ENCODE data around the gene GIT2.

The GIT2 gene

DNA sequence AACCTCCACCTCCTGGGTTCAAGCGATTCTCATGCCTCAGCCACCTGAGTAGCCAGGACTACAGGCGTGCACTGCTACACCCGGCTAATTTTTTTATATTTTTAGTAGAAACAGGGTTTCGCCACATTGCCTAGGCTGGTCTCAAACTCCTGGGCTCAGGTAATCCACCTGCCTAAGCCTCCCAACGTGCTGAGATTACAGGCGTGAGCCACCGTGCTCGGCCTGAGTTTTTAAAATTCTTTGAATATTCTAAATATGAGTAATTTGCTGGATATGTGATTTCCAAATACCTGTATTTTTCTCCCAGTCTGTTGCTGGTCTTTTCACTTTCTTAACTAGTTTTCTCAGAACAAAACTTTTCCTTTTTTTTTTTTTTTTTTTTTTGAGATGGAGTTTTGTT, 27.4 kb downstream of the GIT2 start:
- no peak for DNase-seq

DNA sequence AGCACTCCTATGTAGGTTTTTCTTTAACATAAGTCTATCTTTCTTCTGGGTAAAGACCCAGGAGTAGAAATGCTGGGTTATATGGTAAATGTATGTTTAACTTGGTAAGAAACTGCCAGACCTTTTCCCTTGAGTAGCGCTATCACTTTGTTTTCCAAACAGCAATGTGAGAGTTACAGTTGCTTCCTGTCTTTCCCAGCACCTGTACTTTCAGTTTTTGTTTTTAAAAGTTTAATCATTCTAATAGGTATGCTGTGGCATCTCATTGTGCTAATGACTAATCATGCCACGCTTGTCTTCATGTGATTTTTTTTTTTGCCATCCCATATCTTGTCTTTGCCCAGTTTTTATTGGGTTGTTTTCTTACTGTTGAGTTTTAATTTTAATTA, 28.1 kb downstream of the GIT2 start:
- no peak for DNase-seq

DNA sequence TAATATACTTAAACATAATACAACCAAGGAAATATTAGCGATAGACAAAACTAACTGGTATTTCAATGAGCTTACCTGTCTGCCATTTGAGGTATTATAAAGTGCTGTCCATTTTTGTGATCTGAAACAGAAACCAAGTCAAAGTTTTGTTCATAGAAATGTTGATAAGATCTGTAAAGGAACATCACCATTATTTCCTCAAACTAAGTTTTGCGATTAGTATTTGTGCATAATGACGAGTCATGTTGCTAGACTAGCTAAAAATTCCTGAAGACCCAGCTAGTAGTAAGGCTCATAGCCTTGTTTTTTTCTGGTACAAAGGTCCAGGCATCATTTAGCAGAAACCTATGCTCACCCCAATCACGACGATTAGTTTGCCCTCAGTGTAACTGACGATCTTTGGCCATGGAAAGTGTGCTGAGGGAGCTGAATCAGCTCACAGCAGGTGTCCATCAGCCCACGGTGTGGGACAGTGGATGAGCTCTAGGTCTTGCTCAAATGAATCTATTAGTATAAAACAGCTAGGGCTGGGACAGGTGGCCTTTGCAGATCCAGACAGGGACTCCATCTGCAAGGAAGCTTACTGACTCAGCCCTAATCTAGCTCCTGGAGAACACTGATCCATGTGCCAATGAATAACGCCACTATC, 28.7 kb downstream of the GIT2 start:
- DNase-seq, result no peak

DNA sequence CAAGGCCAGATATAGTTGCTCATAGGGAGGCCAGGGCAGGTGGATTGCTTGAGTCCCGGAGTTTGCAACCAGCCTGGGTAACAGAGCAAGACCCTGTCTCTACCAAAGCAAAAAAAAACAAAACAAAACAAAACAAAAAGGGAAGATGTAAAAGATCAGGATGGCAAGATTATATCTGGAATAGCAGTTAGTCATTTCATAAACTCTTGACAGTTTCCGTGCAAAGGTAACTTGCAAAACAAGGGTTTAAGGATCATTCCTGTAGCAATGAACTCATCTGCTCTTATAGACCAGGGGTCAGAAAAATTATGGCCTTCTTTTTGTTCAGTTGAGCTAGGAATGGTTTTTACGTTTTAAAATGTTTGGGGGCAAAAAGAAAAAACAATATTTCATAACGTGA, 29.6 kb downstream of the GIT2 start:
- DNase-seq, result no peak

- no peak for DNase-seq
Measured at GRCh38 chr12:109963743-109964429, 32.3 kb downstream of the GIT2 start.

DNA sequence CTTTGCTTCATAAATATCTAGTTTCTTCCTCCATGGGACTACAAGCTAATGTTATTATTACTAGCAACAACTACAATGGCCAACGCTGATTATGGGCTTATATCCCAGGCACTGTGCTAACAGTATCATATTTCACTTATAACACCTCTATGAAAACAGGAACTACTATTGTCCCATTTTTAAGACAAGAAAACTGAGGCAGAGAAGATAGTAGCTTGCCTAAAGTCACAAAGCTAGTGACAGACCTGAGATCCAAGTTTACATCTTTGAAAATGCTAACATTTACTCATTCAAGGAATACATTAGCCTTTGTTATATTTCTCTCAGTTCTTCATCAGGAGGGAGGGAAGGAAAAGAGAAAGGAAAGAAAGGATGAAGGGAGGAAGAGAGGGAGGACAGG, 32.8 kb downstream of the GIT2 start:
- no peak for DNase-seq

- no peak for DNase-seq
Measured at GRCh38 chr12:109962398-109962797, 33.8 kb downstream of the GIT2 start.

DNA sequence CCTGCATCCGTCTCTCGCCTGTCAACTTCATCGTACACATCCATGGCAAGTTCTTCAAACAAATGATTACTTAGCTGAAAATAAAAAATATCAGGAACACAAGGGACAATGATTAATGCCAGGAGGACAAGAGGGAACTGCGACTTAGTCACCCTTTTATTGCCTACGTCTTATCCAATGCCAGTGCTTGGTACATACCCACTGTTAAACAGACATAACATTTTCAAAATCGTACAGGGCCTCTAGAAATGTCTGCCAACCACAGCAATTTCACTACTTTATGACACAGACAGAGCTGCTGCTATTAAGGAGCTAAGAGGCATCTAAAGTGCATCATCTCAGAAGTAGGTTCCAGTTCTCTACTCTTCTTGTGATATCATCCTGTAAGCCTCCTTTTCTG, 34.6 kb downstream of the GIT2 start:
- no peak for DNase-seq

DNA sequence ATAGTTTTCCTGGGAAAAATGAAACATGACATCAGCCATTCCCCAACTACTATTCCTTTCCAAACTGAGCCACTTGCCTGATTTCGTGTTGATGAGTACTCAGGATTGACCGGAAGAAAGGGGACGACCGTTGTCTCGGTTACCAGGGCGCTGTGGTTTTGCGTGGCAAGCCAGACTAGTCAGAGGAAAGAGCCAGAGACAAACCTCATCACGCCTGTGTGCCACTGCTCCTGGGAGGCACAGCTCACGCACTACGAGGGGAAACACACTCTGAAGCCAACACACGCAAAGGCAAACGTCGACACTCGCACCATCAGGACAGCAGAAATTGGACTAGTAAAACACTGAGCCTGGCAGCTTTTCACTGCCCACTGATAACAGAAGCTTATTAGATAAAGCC, 35.0 kb downstream of the GIT2 start:
- no peak for DNase-seq

DNA sequence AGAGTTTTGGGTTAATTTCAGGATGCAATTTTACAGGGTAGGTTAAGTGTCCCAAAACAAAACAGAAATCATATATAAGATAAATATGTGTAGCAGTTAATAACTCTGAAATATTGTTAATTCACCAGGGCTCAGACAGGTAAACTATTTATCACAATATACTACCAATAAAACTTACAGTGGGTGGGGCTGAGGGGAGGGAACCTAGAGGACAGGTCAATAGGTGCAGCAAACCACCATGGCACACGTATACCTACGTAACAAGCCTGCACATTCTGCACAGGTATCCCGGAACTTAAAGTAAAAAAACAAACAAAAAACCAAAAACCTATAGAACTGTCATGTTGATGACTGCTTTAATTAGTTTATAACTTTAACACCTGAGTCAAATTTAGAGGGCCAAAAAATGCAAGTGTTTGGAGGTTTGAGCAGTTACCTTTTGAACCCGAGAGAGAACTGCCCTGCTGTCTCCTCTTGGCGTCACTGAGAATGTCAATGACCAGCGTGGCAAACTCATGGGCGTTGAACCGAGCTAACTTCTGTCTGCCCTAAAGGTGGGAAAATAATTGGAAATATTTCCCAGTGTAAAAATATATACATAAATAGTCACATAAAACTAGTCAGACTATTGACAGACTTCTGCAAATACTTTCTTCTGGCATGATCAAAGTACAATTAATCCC, 36.6 kb downstream of the GIT2 start:
- no peak for DNase-seq

- DNase-seq, result no peak
Measured at GRCh38 chr12:109958374-109958773, 37.8 kb downstream of the GIT2 start.

GRCh38 chr12:109953656-109954055, 42.5 kb downstream of the GIT2 start:
- no peak for DNase-seq

GRCh38 chr12:109952873-109953272, 43.3 kb downstream of the GIT2 start:
- no peak for DNase-seq

- DNase-seq, result no peak
Measured at GRCh38 chr12:109952160-109952858, 43.9 kb downstream of the GIT2 start.

GRCh38 chr12:109951751-109952150, 44.4 kb downstream of the GIT2 start:
- DNase-seq, result no peak

DNA sequence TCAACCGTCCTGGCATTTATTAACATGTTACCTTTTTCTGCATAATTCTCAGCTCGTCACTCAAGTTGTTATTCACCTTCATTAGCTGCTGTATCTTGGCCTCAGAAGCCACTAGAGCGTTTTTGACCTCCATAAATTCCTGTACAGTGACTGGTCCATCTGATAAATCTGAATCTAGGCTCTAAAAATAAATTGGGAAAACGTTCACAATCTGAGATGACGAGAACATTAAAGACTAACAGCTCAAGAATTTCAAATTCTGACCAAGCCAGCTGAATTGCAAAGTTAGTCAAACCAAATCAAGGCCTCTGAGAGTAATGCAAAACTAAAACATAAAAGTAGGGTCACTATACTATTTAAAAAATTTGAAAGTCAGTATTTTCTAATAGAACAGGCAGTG, 45.0 kb downstream of the GIT2 start:
- DNase-seq, result no peak

- DNase-seq, result no peak
Measured at GRCh38 chr12:109950625-109951024, 45.5 kb downstream of the GIT2 start.

GRCh38 chr12:109949089-109949488, 47.1 kb downstream of the GIT2 start:
- DNase-seq, result no peak

DNA sequence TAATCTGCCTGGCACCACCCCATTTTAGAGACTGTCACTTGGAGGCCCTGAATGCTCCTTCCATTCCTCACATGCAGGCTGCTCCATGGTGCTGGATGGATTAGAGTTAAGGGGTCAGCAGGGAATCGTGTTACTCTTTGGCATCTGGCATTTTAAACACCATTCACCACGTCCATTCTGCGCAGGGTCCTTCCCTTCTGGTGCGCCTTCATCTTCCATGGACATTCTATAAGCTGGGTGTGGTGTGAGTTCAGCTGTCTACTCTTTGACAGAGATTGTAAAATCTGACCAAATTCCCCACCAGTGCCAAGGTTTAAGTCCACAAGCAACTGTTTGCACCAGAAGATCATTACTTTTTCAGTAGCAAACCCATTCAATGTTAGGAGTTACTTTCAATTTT, 47.8 kb downstream of the GIT2 start:
- DNase-seq, result no peak

GRCh38 chr12:109947521-109947920, 48.6 kb downstream of the GIT2 start:
- DNase-seq, result no peak

DNA sequence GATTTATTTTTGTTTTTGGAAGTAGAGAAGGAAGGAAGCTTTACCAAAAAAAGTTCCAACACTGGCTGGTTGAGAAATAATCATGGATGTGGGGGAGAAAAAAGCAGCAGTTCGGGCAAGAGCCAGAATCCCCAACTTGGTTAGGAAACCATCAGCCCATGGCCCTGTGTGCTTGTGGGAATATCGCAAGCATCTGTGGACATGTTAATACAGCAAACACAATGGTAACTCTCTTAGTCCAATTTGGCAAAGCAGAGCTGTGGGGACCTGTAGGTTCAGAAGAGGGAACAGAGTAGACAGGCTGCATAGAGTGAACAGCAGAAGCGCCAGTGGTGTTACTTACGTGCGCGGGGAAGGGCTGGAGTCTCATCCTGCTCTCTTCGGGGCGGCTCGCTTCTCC, 49.3 kb downstream of the GIT2 start:
- no peak for DNase-seq

DNA sequence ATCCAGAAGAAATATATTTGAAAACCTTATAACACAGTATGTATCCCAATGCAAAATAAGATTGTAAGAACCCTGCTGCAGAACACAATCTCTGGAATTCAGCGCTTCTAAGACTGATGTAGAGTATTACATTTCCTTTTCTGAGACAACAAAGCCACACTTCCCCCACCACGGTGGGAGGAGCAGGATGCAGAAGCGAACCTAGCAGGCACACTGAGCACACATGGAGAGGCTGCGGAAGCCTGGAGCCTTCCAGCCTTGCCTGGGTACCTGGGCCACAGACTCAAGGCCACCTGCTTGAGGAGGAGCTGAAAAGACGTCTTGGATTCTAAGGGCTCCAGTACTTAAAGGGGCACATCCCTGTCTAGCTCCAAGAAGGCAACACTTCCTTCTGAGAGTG, 49.7 kb downstream of the GIT2 start:
- no peak for DNase-seq

DNA sequence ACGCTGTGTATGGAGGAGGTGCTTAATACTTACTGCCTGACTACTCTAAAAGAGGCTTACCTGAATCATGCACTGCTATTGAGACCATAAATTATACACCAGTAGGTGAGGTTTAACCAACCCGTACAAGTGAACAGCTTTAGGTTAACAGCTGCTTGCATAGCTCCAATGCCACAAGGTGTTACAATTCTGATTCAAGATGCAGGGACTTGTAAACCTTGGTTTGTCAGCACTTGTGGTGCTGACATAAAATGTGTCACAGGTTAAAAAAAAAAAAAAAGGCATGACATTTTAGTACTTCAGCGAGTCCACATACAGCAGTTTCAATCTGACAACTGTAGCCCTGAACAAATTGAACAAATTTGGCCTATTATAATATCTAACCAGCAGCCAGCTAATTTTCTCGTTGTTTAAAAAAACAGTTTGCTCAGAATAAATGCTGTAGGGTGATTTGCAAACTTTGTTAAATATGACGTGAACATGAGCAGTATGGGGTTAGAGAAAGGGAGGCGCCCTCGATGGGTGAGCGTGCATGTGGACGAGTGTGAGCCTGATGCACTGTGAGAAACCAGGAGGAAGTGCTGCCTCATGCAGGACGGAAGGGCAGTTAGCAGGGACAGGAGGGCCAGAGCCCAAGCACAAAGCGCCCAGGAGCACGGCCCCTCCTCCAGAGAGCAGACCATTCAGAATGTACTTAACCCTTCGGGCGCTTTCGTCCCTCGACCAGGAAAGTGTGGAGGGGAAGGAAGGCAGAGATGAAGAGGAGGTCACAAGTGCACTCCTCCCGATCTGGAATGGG, 51.4 kb downstream of the GIT2 start:
- no peak for DNase-seq
